Measurements from ENCODE around the gene SMARCA2.

The SMARCA2 gene

GRCh38 chr9:2195211-2195610 is 180.1 kb downstream of the SMARCA2 start:
- H3K9me3 ChIP-seq (ENCODE audit: insufficient read depth, low read length) = no peaks in the 10 kb centered on the region
- no peak overlapping the region for H3K4me2 ChIP-seq (ENCODE audit: low read depth, low read length, poor library complexity, severe bottlenecking)
- no peaks in the 10 kb centered on the region for H3K9me2 ChIP-seq (replicated peaks; ENCODE audit: insufficient read depth, low read length)
- no peak overlapping the region for H3K4me3 ChIP-seq (ENCODE audit: insufficient read depth, low read length, poor library complexity, severe bottlenecking)
- no peaks in the 10 kb centered on the region for H3K36me3 ChIP-seq (ENCODE audit: low read length)
- H3K27me3 ChIP-seq (ENCODE audit: low read length) = no peaks in the 10 kb centered on the region
- H3K79me2 ChIP-seq (ENCODE audit: insufficient read depth, low read length) = no peaks in the 10 kb centered on the region
- H3K9ac ChIP-seq (ENCODE audit: low read length) = no peak overlapping the region
- TF ChIP-seq, protein P1, sequence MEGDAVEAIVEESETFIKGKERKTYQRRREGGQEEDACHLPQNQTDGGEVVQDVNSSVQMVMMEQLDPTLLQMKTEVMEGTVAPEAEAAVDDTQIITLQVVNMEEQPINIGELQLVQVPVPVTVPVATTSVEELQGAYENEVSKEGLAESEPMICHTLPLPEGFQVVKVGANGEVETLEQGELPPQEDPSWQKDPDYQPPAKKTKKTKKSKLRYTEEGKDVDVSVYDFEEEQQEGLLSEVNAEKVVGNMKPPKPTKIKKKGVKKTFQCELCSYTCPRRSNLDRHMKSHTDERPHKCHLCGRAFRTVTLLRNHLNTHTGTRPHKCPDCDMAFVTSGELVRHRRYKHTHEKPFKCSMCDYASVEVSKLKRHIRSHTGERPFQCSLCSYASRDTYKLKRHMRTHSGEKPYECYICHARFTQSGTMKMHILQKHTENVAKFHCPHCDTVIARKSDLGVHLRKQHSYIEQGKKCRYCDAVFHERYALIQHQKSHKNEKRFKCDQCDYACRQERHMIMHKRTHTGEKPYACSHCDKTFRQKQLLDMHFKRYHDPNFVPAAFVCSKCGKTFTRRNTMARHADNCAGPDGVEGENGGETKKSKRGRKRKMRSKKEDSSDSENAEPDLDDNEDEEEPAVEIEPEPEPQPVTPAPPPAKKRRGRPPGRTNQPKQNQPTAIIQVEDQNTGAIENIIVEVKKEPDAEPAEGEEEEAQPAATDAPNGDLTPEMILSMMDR (IDR thresholded peaks at IDR 0.05; ENCODE audit: insufficient read depth, low read length, poor library complexity, severe bottlenecking) = no peak
- no peak for TF ChIP-seq EZH2phosphoT487 (conservative IDR thresholded peaks at IDR 0.05; ENCODE audit: low read length)
- H2AFZ ChIP-seq (ENCODE audit: low read depth, low read length, severe bottlenecking) = no peak overlapping the region
- no peaks in the 10 kb centered on the region for H4K20me1 ChIP-seq (ENCODE audit: low read depth, low read length)
- no peaks in the 10 kb centered on the region for H3F3A ChIP-seq (ENCODE audit: insufficient read depth)
- no peak overlapping the region for H3K27ac ChIP-seq (ENCODE audit: low read depth, low read length)

DNA sequence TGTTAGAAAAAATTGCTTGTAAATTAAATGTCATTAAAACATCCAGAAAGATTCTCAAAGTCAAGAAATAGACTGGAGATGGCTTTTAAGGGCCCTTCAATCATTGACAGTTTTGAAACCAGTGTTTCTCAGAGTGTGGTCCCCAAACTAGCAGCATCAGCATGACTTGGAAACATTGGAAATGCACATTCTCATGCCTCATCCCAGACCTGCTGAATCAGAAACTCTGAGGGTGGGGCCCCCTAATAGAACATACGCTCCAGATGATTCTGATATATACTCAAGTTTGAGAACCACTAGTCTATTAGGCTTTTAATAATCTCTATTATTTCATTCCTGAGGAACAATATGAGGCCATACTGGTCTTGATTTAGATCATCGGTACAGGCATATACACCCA is 181.6 kb downstream of the SMARCA2 start:
- H2AFZ ChIP-seq (ENCODE audit: low read depth, low read length, severe bottlenecking) = no peak overlapping the region
- H3K4me3 ChIP-seq (ENCODE audit: insufficient read depth, low read length, poor library complexity, severe bottlenecking) = no peak overlapping the region
- H3K9me3 ChIP-seq (ENCODE audit: insufficient read depth, low read length) = no peaks in the 10 kb centered on the region
- no peak overlapping the region for H3K9ac ChIP-seq (ENCODE audit: low read length)
- no peaks in the 10 kb centered on the region for H3K27me3 ChIP-seq (ENCODE audit: low read length)
- H3K27ac ChIP-seq (ENCODE audit: low read depth, low read length) = no peak overlapping the region
- H3F3A ChIP-seq (ENCODE audit: insufficient read depth) = no peaks in the 10 kb centered on the region
- no peak overlapping the region for H3K4me2 ChIP-seq (ENCODE audit: low read depth, low read length, poor library complexity, severe bottlenecking)
- no peaks in the 10 kb centered on the region for H3K9me2 ChIP-seq (replicated peaks; ENCODE audit: insufficient read depth, low read length)
- H3K79me2 ChIP-seq (ENCODE audit: insufficient read depth, low read length) = no peaks in the 10 kb centered on the region
- no peaks in the 10 kb centered on the region for H3K36me3 ChIP-seq (ENCODE audit: low read length)
- no peaks in the 10 kb centered on the region for H4K20me1 ChIP-seq (ENCODE audit: low read depth, low read length)
- TF ChIP-seq EZH2phosphoT487 (conservative IDR thresholded peaks at IDR 0.05; ENCODE audit: low read length) = no peak
- TF ChIP-seq, protein P1 (IDR thresholded peaks at IDR 0.05; ENCODE audit: insufficient read depth, low read length, poor library complexity, severe bottlenecking) = no peak

DNA sequence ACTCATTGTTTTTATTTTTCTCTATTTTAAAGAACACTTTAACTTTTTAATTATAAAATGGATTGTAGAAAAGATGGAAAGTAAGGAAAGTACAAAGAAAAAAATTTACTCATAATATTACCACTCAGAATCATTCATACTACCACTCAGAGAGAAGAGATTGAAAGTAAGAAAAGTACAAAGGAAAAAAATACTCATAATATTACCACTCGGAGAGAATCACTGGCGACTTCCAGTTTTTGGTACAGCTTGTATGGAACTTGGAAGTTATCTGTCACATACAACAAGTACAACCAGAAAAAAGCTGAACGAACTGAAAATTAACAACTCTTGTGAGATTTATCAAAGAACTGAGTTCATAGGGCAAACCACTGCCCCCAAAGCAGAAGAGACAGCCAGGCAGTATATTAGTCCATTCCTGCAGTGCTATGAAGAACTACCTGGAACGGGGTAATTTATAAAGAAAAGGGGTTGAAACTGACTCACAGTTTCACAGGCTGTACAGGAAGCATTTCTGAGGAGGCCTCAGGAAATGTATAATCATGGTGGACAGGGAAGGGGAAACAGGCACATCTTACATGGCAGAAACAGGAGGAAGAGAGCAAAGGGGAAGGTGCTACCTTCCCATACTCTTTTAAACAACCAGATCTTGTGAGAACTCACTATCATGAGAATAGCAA is 183.9 kb downstream of the SMARCA2 start:
- no peak overlapping the region for H3K9ac ChIP-seq (ENCODE audit: low read length)
- H3K27me3 ChIP-seq (ENCODE audit: low read length) = no peaks in the 10 kb centered on the region
- H3K4me2 ChIP-seq (ENCODE audit: low read depth, low read length, poor library complexity, severe bottlenecking) = no peak overlapping the region
- no peak overlapping the region for H2AFZ ChIP-seq (ENCODE audit: low read depth, low read length, severe bottlenecking)
- H3K79me2 ChIP-seq (ENCODE audit: insufficient read depth, low read length) = no peaks in the 10 kb centered on the region
- H3K4me3 ChIP-seq (ENCODE audit: insufficient read depth, low read length, poor library complexity, severe bottlenecking) = no peak overlapping the region
- no peaks in the 10 kb centered on the region for H3K9me2 ChIP-seq (replicated peaks; ENCODE audit: insufficient read depth, low read length)
- no peaks in the 10 kb centered on the region for H4K20me1 ChIP-seq (ENCODE audit: low read depth, low read length)
- no peaks in the 10 kb centered on the region for H3K9me3 ChIP-seq (ENCODE audit: insufficient read depth, low read length)
- H3K27ac ChIP-seq (ENCODE audit: low read depth, low read length) = no peak overlapping the region
- H3F3A ChIP-seq (ENCODE audit: insufficient read depth) = no peaks in the 10 kb centered on the region
- H3K36me3 ChIP-seq (ENCODE audit: low read length) = no peaks in the 10 kb centered on the region
- TF ChIP-seq EZH2phosphoT487 (conservative IDR thresholded peaks at IDR 0.05; ENCODE audit: low read length) = no peak
- TF ChIP-seq, protein P1 (IDR thresholded peaks at IDR 0.05; ENCODE audit: insufficient read depth, low read length, poor library complexity, severe bottlenecking) = no peak

Measured in SU-DHL-6 (cell line).